ENCODE results near the gene DENND2C. TPM values are rescaled to one million over a fixed set of nuclear protein-coding genes. Genes with fewer than 3 reads are reported as not detected.

The DENND2C gene
- total RNA-seq, 4 donors from 2014 or later, result 0.80 to 2.5 (median 1.4) TPM

DNA sequence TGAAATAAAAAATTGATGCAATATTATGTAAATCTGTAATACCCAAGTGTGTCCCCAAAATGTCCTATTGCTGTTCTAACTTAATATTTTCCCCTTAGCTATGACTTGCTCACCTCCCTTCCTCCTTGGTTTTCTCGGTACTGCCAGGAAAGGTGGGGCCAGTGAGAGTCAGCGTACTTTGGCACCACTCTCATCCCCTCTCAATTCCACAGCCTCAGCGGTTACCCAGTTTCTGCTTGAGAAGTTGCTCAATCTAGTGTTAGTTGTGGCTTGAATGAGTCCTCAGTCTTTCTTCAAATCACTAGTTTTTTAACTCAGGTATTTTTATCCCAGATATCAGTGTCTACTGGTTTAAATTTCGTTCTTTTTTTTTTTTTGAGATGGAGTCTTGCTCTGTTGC lies 120.7 kb downstream of the DENND2C start:
- TF ChIP-seq EP300 (IDR thresholded peaks at IDR 0.05; ENCODE audit: low read depth), result no peak
- no peak for TF ChIP-seq POLR2A (IDR thresholded peaks at IDR 0.05)
- no peak for TF ChIP-seq CTCF (IDR thresholded peaks at IDR 0.05)
- no peak for TF ChIP-seq POLR2AphosphoS5 (IDR thresholded peaks at IDR 0.05)
- in situ Hi-C loops (cut with MboI; ENCODE audit: low pct_ligation_motif_present in 1 of 4, low pct_unique_long_range_greater_than_20kb in 1 of 4, low sequenced_read_pairs in 3 of 4) (no loop called here), intact Hi-C loops (cut with DNase I; ENCODE audit: low total_unique reads) (no loop called here)
- no peaks in the 10 kb centered on the region for H3K36me3 ChIP-seq
- no peaks in the 10 kb centered on the region for H3K4me1 ChIP-seq
- WGBS, 2 donors (ENCODE audit: low coverage in 1 of 2), result 73 to 76% methylated on average over 4 of the region's 4 CpGs
- H3K27me3 ChIP-seq, result no peaks in the 10 kb centered on the region
- DNase-seq, result no peak
- no peak overlapping the region for H3K4me3 ChIP-seq
- H3K9me3 ChIP-seq, result no peaks in the 10 kb centered on the region
- H3K27ac ChIP-seq, result no peak overlapping the region

GRCh38 chr1:114547076-114547475 lies 122.8 kb downstream of the DENND2C start:
- H3K27ac ChIP-seq, result no peak overlapping the region
- DNase-seq, result no peak
- no peaks in the 10 kb centered on the region for H3K27me3 ChIP-seq
- H3K4me1 ChIP-seq, result no peaks in the 10 kb centered on the region
- H3K36me3 ChIP-seq, result no peaks in the 10 kb centered on the region
- no peak for TF ChIP-seq POLR2AphosphoS5 (IDR thresholded peaks at IDR 0.05)
- TF ChIP-seq EP300 (IDR thresholded peaks at IDR 0.05; ENCODE audit: low read depth), result no peak
- no peak for TF ChIP-seq POLR2A (IDR thresholded peaks at IDR 0.05)
- TF ChIP-seq CTCF (IDR thresholded peaks at IDR 0.05), result no peak
- no peak overlapping the region for H3K4me3 ChIP-seq
- 76 to 78% methylated on average over 1 of the region's 1 CpG for WGBS, 2 donors (ENCODE audit: low coverage in 1 of 2)
- in situ Hi-C loops (cut with MboI; ENCODE audit: low pct_ligation_motif_present in 1 of 4, low pct_unique_long_range_greater_than_20kb in 1 of 4, low sequenced_read_pairs in 3 of 4), result no loop called here
- intact Hi-C loops (cut with DNase I; ENCODE audit: low total_unique reads), result no loop called here
- no peaks in the 10 kb centered on the region for H3K9me3 ChIP-seq

- TF ChIP-seq POLR2AphosphoS5 (IDR thresholded peaks at IDR 0.05), result no peak
- no peak for TF ChIP-seq POLR2A (IDR thresholded peaks at IDR 0.05)
- no peak for TF ChIP-seq CTCF (IDR thresholded peaks at IDR 0.05)
- no peak for TF ChIP-seq EP300 (IDR thresholded peaks at IDR 0.05; ENCODE audit: low read depth)
- Histone ChIP-seq H3K4me3 (no peak overlapping the region), H3K36me3 (no peaks in the 10 kb centered on the region), H3K27me3 (no peaks in the 10 kb centered on the region), H3K9me3 (no peaks in the 10 kb centered on the region), H3K27ac (no peak overlapping the region), H3K4me1 (no peaks in the 10 kb centered on the region)
- in situ Hi-C loops (cut with MboI; ENCODE audit: low pct_ligation_motif_present in 1 of 4, low pct_unique_long_range_greater_than_20kb in 1 of 4, low sequenced_read_pairs in 3 of 4), result no loop called here
- no peak for DNase-seq
- WGBS, 2 donors (ENCODE audit: low coverage in 1 of 2), result 77 to 100% methylated on average over 1 to 2 of the region's 2 CpGs
- intact Hi-C loops (cut with DNase I; ENCODE audit: low total_unique reads), result no loop called here
Measured at GRCh38 chr1:114545796-114546195, 124.1 kb downstream of the DENND2C start.

DNA sequence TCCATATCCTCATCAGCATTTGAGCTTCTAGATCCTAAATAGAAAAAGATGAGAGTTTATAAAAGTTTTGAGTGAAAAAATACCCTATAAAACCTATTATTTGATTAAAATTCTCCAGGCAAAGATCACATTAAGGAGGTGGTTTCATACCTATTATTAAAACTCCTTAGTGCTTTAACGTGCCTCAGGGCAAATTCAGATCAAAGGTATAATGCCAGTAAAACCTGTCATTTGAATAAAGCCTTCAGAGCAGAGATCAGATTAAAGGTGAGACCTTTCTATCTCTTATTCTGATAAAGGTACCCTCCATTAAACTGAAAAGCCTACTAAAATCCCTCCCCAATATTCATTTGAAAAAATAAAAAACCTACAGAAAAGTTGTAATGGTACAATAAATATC lies 124.5 kb downstream of the DENND2C start:
- no peak for DNase-seq
- H3K4me1 ChIP-seq, result no peaks in the 10 kb centered on the region
- H3K4me3 ChIP-seq, result no peak overlapping the region
- in situ Hi-C loops (cut with MboI; ENCODE audit: low pct_ligation_motif_present in 1 of 4, low pct_unique_long_range_greater_than_20kb in 1 of 4, low sequenced_read_pairs in 3 of 4) (no loop called here), intact Hi-C loops (cut with DNase I; ENCODE audit: low total_unique reads) (no loop called here)
- 50 to 62% methylated on average over 1 of the region's 1 CpG for WGBS, 2 donors (ENCODE audit: low coverage in 1 of 2)
- no peak overlapping the region for H3K27ac ChIP-seq
- H3K27me3 ChIP-seq, result no peaks in the 10 kb centered on the region
- H3K9me3 ChIP-seq, result no peaks in the 10 kb centered on the region
- no peak for TF ChIP-seq EP300 (IDR thresholded peaks at IDR 0.05; ENCODE audit: low read depth)
- no peak for TF ChIP-seq CTCF (IDR thresholded peaks at IDR 0.05)
- no peak for TF ChIP-seq POLR2A (IDR thresholded peaks at IDR 0.05)
- TF ChIP-seq POLR2AphosphoS5 (IDR thresholded peaks at IDR 0.05), result no peak
- no peaks in the 10 kb centered on the region for H3K36me3 ChIP-seq
